NCI-H774 (cell line): ENCODE data around the gene FAM50B.
A peak's percentile ranks its signal among the peaks of the same experiment; 100 is the strongest.

Experiments used
- DNase-seq: peaks from one replicate; lab custom pipeline; 2025; lab: John Stamatoyannopoulos, UW

FAM50B gene

DNA sequence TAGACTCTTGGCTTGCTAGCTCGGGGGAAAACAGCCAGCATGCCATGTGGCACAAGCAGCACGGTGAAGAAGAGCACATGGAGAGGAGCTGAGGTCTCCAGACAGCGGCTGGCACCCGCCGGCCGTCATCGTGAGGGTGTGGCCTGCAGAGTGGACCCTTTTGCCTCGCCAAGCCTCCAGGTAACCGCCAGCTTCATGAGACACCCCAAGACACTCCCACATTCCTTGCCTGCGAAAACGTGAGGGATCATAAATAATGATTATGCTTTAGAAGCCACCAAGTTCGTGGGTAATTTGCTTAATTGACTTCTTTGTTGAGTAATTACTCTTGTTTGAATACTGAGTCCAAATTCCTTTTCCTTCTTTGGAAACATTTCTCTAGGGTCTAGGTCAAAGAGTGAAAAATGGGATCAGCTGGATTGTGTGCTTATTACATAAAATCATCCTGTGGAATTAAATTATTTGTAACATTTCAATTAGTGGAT lies 23.2 kb downstream of the FAM50B start:
- no peak for DNase-seq

DNA sequence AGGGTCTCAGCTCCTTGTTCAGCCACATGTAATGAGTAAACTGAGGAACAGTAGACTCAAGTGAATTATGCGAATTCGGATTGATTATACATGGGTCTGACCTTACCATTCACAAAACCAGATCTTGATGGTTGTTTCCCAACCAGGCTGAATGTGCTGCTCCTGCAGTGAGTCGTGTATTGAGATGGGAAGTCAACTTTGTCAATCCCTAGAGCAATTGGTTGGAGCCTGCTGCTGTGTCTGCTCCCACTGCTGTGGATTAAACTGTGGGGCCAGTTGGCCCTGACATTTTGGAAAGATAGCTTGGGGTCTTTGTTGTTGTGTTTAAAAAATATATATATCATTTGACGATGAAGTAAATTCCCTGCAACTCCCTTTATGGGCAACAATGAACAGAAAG lies 23.9 kb downstream of the FAM50B start:
- DNase-seq: no peak

DNA sequence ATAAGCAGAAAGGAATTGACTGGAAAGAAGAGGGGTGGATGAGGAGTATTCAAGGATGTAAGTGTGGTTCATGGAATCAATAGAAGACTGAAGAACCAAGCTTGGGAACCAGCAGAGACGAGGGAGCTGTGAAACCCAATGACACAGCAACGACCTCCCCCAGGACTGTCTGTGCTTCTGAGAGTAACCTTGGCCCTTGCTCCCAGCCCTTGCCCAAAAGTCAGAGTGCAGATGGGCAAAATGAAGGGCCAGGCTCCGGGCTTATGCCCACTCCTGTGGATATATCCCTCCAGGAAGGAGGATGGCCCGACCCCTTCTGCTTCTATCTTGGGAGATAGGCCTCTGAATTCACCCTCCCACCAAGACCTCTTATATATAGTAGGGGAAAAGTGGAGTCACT lies 24.9 kb downstream of the FAM50B start:
- DNase-seq: no peak

DNA sequence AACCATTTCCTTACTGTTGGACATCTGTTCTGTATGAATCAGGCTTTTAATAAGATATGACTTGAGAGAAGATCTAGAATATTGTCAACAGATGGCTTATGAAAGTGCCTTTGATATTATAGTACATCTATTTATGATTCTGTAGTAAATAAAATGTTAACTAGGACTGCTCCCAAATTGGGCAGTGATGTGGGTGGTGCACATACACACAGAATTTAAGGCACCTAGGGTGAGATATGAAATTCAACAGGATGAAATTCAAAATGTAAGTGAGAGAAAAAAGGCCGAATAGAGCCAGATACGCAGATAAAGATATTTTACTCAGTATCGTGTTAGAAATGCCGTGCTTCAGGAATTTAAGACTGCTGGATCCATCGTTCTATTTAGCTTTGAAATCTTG lies 26.3 kb downstream of the FAM50B start:
- DNase-seq: no peak

DNA sequence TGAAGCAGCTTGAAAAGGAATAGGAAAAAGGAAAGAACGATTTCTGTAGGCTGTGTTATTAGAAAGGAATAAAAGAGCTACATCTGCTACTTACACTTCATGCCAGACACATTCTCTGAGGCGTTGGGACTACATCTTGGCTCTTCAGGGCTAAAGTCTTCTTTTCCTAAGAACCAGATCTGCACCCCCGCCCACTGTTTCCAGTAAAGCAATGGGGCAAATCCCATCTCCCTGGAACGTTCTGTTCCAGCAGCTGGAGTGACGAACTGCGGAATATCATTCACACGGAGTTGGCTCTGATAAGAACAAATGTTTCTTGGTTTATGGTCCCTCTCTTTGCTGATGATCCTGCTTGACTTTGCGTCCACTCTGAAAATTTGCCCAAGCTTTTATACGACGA lies 26.9 kb downstream of the FAM50B start:
- DNase-seq: no peak

DNA sequence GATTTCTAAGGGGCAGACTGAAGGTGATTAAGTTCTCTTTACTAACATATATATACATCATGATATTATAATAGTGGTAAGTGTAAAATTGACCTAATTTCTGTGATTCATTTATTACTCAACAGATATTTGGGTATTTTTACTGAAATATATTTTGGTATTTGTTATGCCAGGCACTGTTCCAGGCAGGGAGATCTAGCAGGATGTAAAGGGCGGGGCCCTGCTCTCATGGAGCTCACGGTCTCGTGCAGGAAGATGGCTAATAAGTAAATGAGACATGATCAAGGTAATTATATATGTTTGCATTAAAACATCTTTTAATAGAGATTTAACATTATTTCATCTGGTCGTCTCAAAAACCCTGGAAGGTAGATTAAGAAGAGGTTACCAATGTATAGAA lies 27.7 kb downstream of the FAM50B start:
- DNase-seq: no peak

DNA sequence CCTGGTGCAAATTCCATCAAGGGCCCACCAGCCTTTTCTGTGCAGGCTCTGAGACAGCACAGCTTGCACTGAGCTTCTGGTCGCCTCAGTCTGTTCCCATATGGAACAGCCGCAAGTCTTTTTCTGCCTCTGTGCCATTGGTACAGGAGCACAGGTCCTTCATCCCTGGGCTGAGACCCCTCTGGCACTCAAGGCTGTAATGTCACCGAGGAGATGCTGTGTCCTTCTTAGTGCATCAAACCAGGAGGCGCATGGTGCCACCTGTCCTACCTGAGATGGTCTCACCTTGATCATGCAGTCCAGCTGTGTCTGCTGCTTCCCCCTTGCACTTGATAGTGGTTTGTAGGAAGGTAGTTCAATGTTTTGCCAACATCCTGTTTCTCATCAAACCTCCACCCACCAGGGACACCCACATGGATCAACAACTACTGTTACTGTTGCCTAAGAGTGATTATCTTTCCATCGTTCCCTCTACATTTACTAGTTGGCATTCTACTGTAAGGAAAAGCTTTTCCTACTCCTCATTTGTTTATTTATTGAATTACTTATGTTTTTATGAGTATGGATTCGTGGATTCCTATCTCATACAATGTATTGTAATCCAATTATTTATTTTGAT lies 29.0 kb downstream of the FAM50B start:
- DNase-seq: no peak

DNA sequence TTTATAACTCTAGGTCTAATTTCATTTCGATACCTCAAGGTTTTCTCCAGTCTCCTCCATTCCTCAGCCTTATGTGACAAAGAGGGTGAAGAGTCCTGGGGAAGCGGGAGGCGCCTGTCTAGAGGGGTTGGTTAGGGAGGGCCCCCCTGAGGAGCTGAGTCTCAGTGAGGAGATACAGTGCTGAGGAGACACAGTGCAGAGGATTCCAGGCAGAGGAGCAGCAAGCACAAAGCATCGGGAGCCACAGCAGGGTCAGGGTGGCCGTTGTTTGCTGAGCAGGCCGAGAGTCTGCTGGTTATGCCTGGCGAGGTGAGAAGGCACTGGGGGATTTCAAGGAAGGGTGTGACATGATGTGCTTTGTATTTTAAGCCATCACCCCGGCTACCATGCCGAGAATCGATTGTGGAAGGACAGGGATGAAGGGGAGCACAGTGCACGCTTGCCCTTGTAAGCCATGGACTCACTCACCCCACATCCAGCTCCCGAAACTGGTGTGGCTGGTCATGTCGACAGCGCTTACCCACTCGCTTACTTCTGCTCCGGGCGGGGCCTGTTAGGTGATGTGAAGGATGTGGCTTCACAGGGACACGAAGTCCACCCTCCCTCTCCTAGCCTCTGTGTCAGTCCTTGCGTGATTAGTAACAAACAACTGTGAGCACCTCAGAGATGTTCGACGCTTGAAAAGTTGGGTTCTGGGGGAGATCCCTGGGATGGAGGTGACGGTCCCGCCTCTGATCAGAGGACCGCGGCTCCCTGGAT lies 30.2 kb downstream of the FAM50B start:
- DNase-seq: no peak

DNA sequence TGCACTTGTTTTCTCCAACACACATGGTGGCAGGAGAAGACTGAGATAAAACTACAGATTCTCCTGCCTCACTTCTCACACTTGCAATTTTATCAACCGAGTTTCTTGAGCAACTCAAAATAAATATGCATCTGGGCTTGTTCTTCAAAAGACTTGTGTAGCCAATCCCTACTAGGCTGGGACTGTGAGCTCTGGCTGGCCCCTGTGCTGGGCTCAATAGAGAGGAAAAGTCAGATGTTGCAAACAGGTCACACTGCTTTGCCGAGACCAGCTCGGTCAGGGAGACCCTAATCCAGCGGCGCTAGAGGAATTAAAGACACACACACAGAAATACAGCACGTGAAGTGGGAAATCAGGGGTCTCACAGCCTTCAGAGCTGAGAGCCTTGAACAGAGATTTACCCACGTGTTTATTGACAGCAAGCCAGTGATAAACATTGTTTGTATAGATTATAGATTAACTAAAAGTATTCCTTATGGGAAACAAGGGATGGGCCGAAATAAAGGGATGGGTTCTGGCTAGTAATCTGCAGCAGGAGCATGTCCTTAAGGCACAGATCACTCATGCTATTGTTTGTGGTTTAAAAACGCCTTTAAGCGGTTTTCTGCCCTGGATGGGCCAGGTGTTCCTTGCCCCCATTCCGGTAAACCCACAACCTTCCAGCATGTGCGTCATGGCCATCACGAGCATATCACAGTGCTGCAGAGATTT lies 32.7 kb downstream of the FAM50B start:
- no peak for DNase-seq

DNA sequence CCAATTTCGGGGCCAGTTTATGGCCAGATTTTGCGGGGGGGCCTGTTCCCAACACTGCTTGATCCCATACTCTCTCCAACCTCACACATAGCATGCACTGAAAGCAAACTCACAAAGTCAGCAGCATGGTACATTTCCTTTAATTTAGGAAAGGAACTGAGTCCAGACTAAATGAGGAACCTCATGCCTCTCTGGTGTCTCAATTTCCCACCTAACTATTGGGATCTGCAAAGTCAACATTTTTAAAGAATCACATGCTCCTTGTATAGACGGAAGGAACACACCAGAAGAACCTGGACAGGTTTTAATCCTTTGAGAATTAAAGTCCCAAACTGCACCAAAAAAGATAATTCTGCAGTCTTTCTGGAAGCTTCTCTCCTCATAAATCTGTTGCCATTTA lies 33.3 kb downstream of the FAM50B start:
- DNase-seq: no peak

DNA sequence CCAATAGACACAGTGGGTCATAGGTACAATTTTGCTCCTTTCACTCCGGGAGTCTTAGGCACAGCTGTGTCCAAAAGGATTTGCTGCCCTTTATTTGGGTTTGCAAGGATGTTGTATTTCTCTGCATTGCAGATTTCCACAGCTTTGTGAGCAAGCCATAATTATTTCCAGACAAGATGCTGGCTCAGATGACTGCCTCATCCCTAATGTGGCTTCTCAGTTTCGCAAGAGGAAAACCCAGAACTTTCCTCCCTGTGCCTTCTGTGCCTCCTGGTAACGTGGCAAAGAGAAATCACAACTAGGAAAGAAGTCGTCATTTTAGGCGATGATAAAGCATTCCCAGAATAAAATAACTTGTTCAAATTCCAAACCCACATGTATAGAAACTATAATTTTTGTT lies 33.7 kb downstream of the FAM50B start:
- no peak for DNase-seq

DNA sequence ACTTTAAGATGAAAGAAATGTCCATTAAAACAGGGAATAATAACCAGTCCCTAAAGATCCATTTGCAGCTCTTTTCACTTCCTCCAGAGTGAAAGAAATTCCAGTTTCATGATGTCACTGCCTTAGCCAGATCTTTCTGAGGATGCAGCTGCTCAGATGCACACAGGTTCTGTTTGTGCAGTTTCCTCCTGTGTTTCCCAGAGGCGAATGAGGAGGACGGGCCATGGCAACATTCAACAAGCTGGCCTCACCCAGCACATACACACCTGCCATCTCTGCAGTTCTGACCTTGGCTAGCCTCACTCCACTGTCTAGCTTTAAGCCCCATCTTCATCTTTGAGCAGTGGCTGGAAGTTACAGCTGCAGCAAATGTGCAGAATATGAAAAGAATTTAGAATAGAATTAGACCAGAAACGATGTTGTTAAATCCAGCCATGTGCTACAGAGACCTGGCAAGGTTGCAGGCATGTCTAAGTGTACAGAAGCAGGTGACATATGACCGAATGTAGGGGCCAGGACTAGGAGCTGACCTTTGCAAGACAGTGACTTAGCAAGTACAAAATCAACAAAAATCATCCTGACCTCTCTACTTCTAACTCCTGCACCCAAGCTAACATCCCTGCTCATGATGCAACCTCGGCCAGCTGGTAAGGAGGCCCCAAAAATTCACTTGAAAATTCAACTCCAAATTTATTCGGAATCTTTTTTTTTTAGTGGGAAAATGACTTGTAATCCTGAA lies 35.0 kb downstream of the FAM50B start:
- peak; percentile 27 for DNase-seq

DNA sequence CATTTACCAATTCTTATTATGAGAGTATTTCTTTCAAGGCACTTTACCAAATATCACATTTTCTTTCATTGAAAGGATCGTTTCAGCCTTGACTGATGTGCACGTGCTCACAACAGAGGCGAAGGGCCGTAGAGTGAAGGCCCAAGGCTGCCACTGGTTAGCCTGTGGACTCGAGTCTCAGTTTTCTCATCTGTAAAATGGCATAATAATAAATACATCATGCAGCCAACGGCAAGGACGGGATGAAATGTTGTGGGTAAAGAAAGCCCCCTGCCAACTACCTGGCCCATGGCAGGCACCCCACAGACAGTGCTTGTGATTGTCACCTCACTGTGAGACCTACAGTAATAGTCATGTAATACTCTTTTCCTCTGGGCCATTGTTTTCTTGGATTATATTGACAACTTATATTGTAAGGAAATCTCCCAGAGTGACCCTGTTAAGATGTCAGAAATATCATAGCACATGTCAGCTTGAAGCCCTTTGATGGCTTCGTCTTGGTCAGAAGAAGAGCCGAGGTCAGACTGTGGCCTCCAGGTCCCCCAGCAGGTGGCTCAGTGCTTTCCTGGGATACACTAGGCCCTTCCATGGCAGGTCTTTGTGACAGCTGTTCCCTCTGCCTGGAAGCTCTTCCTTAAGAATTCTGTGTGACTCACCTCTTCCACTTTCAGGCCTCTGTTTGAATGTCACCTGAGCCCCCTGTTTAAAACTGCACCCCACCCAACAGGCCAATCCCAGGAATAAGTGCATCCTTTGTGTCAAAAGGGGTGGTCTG lies 36.3 kb downstream of the FAM50B start:
- no peak for DNase-seq

DNA sequence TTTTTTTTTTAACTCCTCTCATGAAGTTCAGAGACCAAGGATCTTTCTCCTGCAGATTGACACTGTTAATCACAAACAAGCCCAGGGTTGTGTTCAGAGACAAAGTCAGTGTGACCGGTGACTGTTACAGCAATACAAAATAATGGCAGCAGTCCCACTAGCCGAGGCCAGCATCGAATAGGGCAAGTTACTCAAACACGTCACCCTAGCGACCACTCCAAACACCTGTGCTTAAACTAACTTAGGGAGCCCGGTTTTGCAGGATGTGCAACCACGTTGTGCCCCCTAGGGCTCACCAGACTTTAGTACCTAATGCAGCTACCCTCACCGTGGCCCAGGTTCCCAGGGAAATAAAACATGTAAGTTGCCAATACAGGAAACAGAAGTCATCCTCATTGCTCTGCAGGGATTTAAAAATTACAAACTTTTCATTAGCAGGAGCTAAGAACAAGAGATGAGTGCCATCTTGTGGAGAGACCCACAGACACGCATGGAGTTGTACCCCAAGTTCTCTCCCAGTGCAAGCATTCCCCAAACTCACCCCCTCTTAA lies 38.1 kb downstream of the FAM50B start:
- no peak for DNase-seq

DNA sequence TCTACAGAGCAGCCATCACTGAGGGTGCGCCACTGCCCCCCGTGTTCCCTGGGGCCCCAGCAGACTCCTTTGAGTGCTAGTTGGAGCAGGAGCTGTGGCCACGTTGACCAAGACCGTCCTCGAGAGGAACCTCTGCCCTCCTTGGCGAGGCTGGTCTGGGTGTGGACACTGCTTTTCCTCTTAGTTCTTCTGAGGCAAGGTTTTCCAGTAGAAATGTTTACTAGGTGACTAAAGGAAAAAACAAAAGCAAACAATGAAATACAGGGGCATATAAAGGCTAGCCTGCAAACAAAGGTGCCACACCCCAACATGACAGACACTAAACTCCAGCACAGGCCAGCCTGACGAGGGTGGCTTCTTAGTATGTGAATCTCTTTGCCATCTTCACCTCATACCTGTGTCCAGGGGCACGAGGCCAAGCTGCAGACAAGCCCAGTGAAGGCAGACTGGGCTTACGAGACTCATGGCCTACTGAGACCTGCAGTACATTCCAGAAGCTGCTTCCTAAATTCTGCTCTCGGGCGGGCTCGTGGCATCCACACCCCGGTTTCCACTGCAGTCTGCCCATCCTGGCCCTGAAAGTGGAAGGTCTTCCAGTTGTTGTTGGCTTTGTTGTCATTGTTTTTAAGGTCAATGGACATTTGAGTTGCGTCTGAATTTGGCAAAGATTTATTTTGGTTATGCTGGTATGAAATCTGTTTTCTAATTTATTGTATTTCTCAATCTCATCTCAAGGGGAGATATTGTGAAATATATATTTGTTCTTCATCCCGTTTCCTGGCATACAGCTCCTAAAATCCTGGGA lies 39.2 kb downstream of the FAM50B start:
- DNase-seq: no peak

DNA sequence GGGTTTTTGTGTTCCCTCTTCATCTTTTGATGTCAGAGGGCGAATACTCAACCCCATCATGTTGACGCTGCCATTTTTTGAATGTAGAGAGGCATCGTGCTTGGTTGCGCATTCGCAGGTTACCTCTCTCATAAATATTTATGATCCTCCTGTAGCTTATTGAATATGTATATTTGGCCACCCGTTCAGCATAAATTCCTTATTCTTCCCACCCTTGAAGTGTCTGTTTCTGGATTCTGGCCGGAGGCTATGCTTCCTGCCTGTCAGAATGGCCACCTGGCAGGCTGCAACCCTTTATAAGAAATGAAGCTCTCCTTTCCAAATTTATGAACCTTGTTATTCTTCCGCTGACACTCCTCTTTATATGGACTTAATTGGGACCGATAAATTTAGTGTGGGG lies 40.9 kb downstream of the FAM50B start:
- DNase-seq: no peak

DNA sequence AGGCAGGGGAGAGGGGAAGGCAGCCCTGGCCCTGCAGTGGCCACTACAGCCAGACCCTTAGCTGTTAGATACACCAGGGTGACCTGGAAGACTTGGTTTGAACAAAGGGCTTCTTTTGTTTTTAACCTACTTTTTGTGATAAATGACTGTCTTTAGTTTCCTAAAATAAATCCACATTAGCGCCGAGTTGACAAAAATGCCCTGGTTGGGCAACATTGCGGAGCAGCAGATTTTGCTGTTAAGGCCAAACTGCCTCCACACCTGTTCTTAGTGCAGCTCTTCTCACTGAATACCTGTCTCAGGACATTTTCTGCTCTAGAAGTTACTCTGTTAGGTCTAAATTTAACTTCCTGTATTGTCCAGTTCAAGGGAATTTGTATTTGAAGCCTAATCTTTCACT lies 42.7 kb downstream of the FAM50B start:
- no peak for DNase-seq

DNA sequence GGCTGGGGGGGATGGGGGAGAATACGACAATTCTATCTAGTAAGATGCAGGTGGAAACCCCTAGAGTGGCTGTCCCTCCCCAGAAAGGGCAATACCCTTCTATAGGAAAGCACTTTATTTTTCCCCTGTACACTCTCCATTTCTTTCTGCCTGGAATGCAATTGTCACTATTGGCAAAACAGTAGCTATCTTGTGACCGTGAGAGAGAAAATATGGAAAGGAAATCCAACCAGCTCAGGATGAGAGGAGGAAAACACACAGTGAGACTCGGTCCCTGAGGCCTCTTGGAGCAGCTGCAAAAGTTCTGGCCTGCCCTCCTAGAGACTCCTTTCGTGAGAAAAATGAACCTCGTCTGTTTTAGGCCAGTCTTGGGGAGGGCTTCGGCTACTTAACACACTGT lies 43.4 kb downstream of the FAM50B start:
- no peak for DNase-seq

DNA sequence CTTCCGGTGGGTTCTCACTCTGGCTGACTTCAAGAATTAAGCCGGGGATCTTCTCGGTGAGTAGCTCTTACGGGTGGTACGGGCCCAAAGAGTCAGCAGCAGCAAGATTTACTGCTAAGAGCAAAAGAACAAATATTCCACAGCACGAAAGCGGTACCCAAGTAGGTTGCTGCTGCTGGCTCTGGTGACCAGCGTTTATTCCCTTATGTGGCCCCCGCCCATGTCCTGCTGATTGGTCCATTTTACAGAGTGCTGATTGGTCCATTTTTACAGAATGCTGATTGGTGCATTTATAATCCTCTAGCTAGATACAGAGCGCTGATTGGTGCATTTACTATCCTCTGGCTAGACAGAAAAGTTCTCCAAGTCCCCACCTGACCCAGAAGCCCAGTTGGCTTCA lies 44.3 kb downstream of the FAM50B start:
- no peak for DNase-seq

DNA sequence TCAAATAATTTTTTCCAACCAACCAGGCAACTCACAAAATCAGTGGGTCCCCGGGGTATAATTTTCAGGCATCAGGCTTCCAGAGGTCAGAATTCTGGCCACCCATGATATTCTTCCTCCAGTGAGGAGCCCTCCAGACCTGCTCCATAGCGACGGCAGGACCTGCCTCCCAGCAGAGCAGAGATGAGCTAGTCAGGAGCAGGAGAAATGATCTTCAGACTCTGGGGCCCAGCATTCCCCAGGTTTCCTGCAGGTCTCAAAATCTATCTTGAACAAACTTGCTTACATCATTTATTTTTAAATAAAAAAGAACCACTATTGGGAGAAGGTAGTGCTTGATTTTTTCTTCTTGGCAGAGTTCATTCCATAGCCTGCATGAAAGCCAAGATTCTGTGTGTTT lies 44.7 kb downstream of the FAM50B start:
- DNase-seq: no peak
